ENCODE data around the gene CLGN.

- no peak for TF ChIP-seq CTCF (conservative IDR thresholded peaks at IDR 0.05; ENCODE audit: low read depth, low read length)
- TF ChIP-seq BHLHE40 (IDR thresholded peaks at IDR 0.05; ENCODE audit: low read depth, low read length): no peak
- TF ChIP-seq FOS (IDR thresholded peaks at IDR 0.05; ENCODE audit: low read depth, low read length): no peak
- TF ChIP-seq POLR2A (IDR thresholded peaks at IDR 0.05; ENCODE audit: low read depth, low read length): no peak
- no peak for TF ChIP-seq RFX5 (IDR thresholded peaks at IDR 0.05; ENCODE audit: low read depth, low read length)
- no peak for TF ChIP-seq MAFK (IDR thresholded peaks at IDR 0.05; ENCODE audit: low read depth, low read length)
- TF ChIP-seq USF2 (IDR thresholded peaks at IDR 0.05; ENCODE audit: low read depth, low read length): no peak
- TF ChIP-seq RAD21 (IDR thresholded peaks at IDR 0.05; ENCODE audit: low read length): no peak
- no peak for TF ChIP-seq RCOR1 (IDR thresholded peaks at IDR 0.05; ENCODE audit: insufficient replicate concordance, low read length)
- TF ChIP-seq SMC3 (IDR thresholded peaks at IDR 0.05; ENCODE audit: low read depth, low read length): no peak
- TF ChIP-seq ELK1 (IDR thresholded peaks at IDR 0.05; ENCODE audit: borderline replicate concordance, low read depth, low read length): no peak
Observed at GRCh38 chr4:140395668-140396067, 31.8 kb downstream of the CLGN start.

All from IMR-90 (cell line).